IPS-18a (cell line): Measurements from ENCODE around the gene MAPK4.

ENCODE experiments used
- H3K27ac ChIP-seq: one replicate; pipeline ENCODE4 v1.5.1; 2013; ENCODE audit warnings: low read length
- H3K27me3 ChIP-seq: one replicate; pipeline ENCODE4 v1.6.1; 2013; ENCODE audit warnings: mild to moderate bottlenecking, low read length; ENCODE audit not compliant: control insufficient read depth, insufficient read depth
- H3K36me3 ChIP-seq: one replicate; pipeline ENCODE4 v1.6.1; 2013; ENCODE audit warnings: low read depth, low read length; ENCODE audit not compliant: control insufficient read depth
- H3K4me1 ChIP-seq: one replicate; pipeline ENCODE4 v1.6.1; 2013; ENCODE audit warnings: low read depth, low read length; ENCODE audit not compliant: control insufficient read depth
- H3K4me3 ChIP-seq: one replicate; pipeline ENCODE4 v1.5.1; 2013; ENCODE audit warnings: low read length
- H3K9ac ChIP-seq: one replicate; pipeline ENCODE4 v1.6.1; 2013; ENCODE audit warnings: mild to moderate bottlenecking, low read length, moderate library complexity
- H3K9me3 ChIP-seq: one replicate; pipeline ENCODE4 v1.6.1; 2013; ENCODE audit warnings: low read depth, low read length; ENCODE audit not compliant: control insufficient read depth

Gene MAPK4

DNA sequence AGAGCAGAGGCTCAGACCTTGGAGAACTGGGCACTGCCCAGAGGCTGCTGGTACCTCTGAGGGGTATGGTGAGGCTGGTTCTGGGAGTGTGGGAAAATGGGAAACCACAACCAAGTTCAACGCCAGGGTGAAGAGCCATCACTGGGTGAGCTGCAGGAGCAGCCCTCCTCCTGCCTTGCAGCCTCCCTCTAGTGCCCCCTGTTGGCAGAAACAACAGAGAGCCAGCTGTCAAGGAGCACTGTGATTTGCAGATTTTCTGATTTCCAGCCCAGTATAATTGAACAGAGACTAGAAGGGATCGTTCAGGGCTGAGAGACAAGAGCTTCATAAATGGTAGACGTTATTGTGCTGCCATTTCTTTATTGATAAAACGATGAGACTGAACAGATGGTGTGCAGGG lies 50.5 kb downstream of the MAPK4 start:
- no peak overlapping the region for H3K9ac ChIP-seq
- no peaks in the 10 kb centered on the region for H3K9me3 ChIP-seq
- no peaks in the 10 kb centered on the region for H3K27me3 ChIP-seq
- no peaks in the 10 kb centered on the region for H3K4me1 ChIP-seq
- H3K27ac ChIP-seq, result no peak overlapping the region
- H3K4me3 ChIP-seq, result no peak overlapping the region
- no peaks in the 10 kb centered on the region for H3K36me3 ChIP-seq

- no peak overlapping the region for H3K27ac ChIP-seq
- no peaks in the 10 kb centered on the region for H3K36me3 ChIP-seq
- no peak overlapping the region for H3K9ac ChIP-seq
- no peak overlapping the region for H3K4me3 ChIP-seq
- no peaks in the 10 kb centered on the region for H3K9me3 ChIP-seq
- no peaks in the 10 kb centered on the region for H3K4me1 ChIP-seq
- no peaks in the 10 kb centered on the region for H3K27me3 ChIP-seq
Observed at GRCh38 chr18:50611529-50611941, 51.6 kb downstream of the MAPK4 start.

DNA sequence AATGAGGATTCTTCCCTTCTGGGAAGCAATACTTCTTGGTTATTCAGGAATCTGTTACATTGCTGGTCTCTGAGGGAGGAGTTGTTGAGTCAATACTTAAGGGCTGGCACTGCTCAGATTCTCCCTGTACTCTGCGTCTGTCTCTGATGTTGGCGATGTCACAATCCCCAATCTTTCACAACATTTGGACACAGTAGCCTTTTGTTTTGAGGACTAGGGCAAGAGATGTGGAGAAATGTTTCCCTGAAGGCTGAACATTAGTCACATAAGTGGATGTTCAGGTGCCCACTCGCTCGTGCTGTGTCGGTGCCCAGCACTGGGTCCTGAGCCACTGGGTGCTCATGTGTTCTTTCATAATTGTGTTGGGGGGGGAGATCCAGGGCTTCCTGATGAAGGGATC lies 55.0 kb downstream of the MAPK4 start:
- Histone ChIP-seq H3K4me3 (no peak overlapping the region), H3K27me3 (no peaks in the 10 kb centered on the region), H3K9ac (no peak overlapping the region), H3K36me3 (no peaks in the 10 kb centered on the region), H3K4me1 (no peaks in the 10 kb centered on the region), H3K27ac (no peak overlapping the region), H3K9me3 (no peaks in the 10 kb centered on the region)

DNA sequence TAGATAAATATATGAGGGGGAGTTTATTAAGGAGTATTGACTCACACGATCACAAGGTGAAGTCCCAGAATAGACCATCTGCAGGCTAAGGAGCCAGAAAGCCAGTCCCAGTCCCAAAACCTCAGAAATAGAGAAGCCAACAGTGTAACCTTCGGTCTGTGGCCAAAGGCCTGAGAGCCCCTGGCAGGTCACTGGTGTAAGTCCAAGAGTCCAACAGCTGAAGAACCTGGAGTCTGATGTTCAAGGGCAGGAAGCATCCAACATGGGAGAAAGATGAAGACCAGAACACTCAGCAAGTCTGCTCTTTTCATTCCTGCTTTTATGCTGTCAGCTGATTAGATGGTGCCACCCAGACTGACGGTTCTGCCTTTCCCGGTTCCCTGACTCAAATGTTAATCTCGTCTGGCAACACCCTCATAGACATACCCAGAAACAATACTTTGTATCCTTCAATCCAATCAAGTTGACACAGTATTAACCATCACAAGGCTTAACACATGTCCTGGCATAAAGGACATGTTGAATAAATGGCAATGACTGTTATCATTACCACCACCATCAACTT lies 56.7 kb downstream of the MAPK4 start:
- Histone ChIP-seq H3K9me3 (no peaks in the 10 kb centered on the region), H3K36me3 (no peaks in the 10 kb centered on the region), H3K4me1 (no peaks in the 10 kb centered on the region), H3K4me3 (no peak overlapping the region), H3K9ac (no peak overlapping the region), H3K27me3 (no peaks in the 10 kb centered on the region), H3K27ac (no peak overlapping the region)

DNA sequence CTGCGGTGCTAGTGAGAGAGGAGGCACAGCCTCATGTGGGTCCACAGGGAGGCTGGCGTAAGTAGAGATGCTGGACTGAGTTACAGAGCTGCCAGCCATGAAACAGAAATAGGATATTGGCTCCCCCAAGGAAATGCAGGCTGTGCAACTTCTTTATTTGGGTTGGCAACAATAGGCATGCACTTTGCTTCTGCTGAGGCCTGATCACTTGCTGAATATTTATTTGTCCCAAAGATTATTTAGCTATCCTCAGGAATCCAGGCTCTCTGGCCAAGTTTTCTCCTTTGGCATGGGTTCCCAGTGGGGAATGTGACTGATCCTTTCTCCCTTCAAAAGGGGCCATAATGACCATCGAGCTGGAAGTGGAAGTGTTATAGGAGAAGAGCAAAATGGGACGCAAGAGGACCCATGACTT lies 60.0 kb downstream of the MAPK4 start:
- H3K4me3 ChIP-seq, result no peak overlapping the region
- no peak overlapping the region for H3K27ac ChIP-seq
- no peaks in the 10 kb centered on the region for H3K27me3 ChIP-seq
- no peaks in the 10 kb centered on the region for H3K36me3 ChIP-seq
- no peak overlapping the region for H3K9ac ChIP-seq
- no peaks in the 10 kb centered on the region for H3K4me1 ChIP-seq
- no peaks in the 10 kb centered on the region for H3K9me3 ChIP-seq

DNA sequence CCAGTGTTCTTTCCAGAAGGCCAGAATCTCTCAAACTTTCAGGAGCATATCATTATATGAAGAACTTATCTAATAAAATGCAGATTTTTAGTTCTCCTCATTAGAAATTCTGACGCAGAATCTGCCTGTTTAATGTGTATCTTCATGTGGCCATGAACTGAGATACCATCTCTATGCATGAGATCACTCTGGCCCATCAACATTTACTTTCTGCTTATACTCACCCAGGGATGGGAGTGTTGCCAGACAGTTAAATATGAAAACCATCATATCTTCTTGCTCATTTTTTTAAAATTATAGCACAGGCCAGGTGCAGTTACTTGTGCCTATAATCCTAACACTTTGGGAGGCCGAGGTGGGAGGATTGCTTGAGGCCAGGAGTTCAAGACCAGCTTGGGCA lies 60.4 kb downstream of the MAPK4 start:
- Histone ChIP-seq H3K9ac (no peak overlapping the region), H3K27me3 (no peaks in the 10 kb centered on the region), H3K4me1 (no peaks in the 10 kb centered on the region), H3K27ac (no peak overlapping the region), H3K36me3 (no peaks in the 10 kb centered on the region), H3K4me3 (no peak overlapping the region), H3K9me3 (no peaks in the 10 kb centered on the region)

GRCh38 chr18:50621366-50621765 lies 61.5 kb downstream of the MAPK4 start:
- Histone ChIP-seq H3K27ac (no peak overlapping the region), H3K4me3 (no peak overlapping the region), H3K9ac (no peak overlapping the region), H3K9me3 (no peaks in the 10 kb centered on the region), H3K36me3 (no peaks in the 10 kb centered on the region), H3K27me3 (no peaks in the 10 kb centered on the region), H3K4me1 (no peaks in the 10 kb centered on the region)

GRCh38 chr18:50622320-50622719 lies 62.4 kb downstream of the MAPK4 start:
- H3K4me3 ChIP-seq, result no peak overlapping the region
- H3K36me3 ChIP-seq, result no peaks in the 10 kb centered on the region
- no peaks in the 10 kb centered on the region for H3K9me3 ChIP-seq
- no peaks in the 10 kb centered on the region for H3K27me3 ChIP-seq
- H3K4me1 ChIP-seq, result no peaks in the 10 kb centered on the region
- no peak overlapping the region for H3K27ac ChIP-seq
- H3K9ac ChIP-seq, result no peak overlapping the region

DNA sequence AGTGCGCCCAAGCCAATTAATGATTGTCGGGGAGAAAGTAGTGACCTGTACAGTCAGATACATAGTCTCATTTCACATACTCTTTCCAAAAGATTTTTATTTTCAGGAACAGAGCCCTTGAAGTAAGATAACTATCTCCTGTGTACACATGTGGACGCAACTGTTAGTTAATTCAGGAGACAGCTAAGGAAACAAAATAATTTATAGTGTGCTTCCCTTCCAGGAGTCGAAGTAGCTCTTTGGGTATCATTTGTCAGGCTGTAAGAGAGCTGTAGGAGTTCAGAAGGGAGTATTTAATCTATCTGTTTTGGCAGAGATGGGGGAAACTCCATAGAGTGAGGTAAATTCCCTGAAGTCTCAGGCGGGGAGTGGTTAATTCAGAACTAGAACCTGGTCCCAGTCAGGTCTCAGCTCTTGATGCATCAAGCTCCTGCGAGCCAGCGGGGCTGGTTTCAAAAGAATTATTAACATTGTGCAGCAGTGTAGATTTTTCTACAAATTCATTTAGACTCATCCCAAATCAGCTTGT lies 63.0 kb downstream of the MAPK4 start:
- Histone ChIP-seq H3K9me3 (no peaks in the 10 kb centered on the region), H3K27ac (no peak overlapping the region), H3K9ac (no peak overlapping the region), H3K4me1 (no peaks in the 10 kb centered on the region), H3K36me3 (no peaks in the 10 kb centered on the region), H3K27me3 (no peaks in the 10 kb centered on the region), H3K4me3 (no peak overlapping the region)

- no peaks in the 10 kb centered on the region for H3K4me1 ChIP-seq
- no peak overlapping the region for H3K9ac ChIP-seq
- H3K4me3 ChIP-seq, result no peak overlapping the region
- H3K27ac ChIP-seq, result no peak overlapping the region
- no peaks in the 10 kb centered on the region for H3K36me3 ChIP-seq
- H3K9me3 ChIP-seq, result no peaks in the 10 kb centered on the region
- H3K27me3 ChIP-seq, result no peaks in the 10 kb centered on the region
Observed at GRCh38 chr18:50623694-50624352, 63.9 kb downstream of the MAPK4 start.

GRCh38 chr18:50624981-50625380 lies 65.1 kb downstream of the MAPK4 start:
- H3K4me3 ChIP-seq, result no peak overlapping the region
- H3K27ac ChIP-seq, result no peak overlapping the region
- no peaks in the 10 kb centered on the region for H3K36me3 ChIP-seq
- peaks cover 3% of the 10 kb centered on the region for H3K4me1 ChIP-seq
- no peak overlapping the region for H3K9ac ChIP-seq
- no peaks in the 10 kb centered on the region for H3K27me3 ChIP-seq
- H3K9me3 ChIP-seq, result no peaks in the 10 kb centered on the region

DNA sequence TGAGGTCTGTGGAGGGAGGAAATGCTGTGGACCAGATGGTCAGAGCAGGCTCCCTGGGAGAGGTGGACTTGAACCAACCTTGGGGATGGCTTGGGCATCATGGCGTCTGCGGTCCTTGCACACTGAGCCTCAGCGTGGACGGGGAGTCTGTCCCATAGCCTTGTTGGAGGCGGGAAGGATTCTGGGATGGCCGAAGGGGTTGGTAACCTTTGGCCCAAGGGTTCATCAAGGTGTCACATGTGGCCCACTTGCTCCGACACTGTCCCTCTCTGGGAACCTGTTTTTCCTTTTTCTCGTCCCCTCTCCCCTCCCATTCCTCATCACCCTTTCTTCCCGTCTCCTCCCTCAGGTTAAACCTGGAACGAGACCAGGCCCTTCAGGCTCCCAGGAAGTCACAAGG lies 66.4 kb downstream of the MAPK4 start:
- no peak overlapping the region for H3K9ac ChIP-seq
- no peaks in the 10 kb centered on the region for H3K36me3 ChIP-seq
- H3K27ac ChIP-seq, result no peak overlapping the region
- no peak overlapping the region for H3K4me3 ChIP-seq
- H3K4me1 ChIP-seq, result peaks cover 3% of the 10 kb centered on the region
- H3K27me3 ChIP-seq, result no peaks in the 10 kb centered on the region
- no peaks in the 10 kb centered on the region for H3K9me3 ChIP-seq
